ENCODE data around the gene TGFBR3.
A peak's percentile ranks its signal among the peaks of the same experiment; 100 is the strongest.

The TGFBR3 gene

GRCh38 chr1:91754816-91755580, 131.0 kb downstream of the TGFBR3 start:
- Mint-ChIP-seq H3K4me1 (ENCODE audit: low read depth) (peaks cover 29% of the 10 kb centered on the region), H3K27me3 (ENCODE audit: low read depth) (no peaks in the 10 kb centered on the region), H3K4me3 (no peak overlapping the region), H3K36me3 (ENCODE audit: low read depth) (peaks cover 20% of the 10 kb centered on the region), H3K27ac (no peak overlapping the region), H3K9me3 (no peaks in the 10 kb centered on the region)

GRCh38 chr1:91754348-91754747, 131.6 kb downstream of the TGFBR3 start:
- H3K27me3 Mint-ChIP-seq (ENCODE audit: low read depth): no peaks in the 10 kb centered on the region
- peaks cover 29% of the 10 kb centered on the region for H3K4me1 Mint-ChIP-seq (ENCODE audit: low read depth)
- no peaks in the 10 kb centered on the region for H3K9me3 Mint-ChIP-seq
- peaks cover 20% of the 10 kb centered on the region for H3K36me3 Mint-ChIP-seq (ENCODE audit: low read depth)
- H3K27ac Mint-ChIP-seq: no peak overlapping the region
- no peak overlapping the region for H3K4me3 Mint-ChIP-seq

GRCh38 chr1:91753878-91754277, 132.1 kb downstream of the TGFBR3 start:
- H3K4me3 Mint-ChIP-seq: no peak overlapping the region
- no peaks in the 10 kb centered on the region for H3K9me3 Mint-ChIP-seq
- H3K27ac Mint-ChIP-seq: no peak overlapping the region
- no peaks in the 10 kb centered on the region for H3K27me3 Mint-ChIP-seq (ENCODE audit: low read depth)
- H3K4me1 Mint-ChIP-seq (ENCODE audit: low read depth): peaks cover 29% of the 10 kb centered on the region
- H3K36me3 Mint-ChIP-seq (ENCODE audit: low read depth): peaks cover 22% of the 10 kb centered on the region

- H3K9me3 Mint-ChIP-seq: peaks cover 6% of the 10 kb centered on the region
- peaks cover 14% of the 10 kb centered on the region for H3K36me3 Mint-ChIP-seq (ENCODE audit: low read depth)
- H3K27me3 Mint-ChIP-seq (ENCODE audit: low read depth): no peaks in the 10 kb centered on the region
- H3K4me3 Mint-ChIP-seq: peak overlapping the region; percentile 7
- H3K4me1 Mint-ChIP-seq (ENCODE audit: low read depth): peaks cover 29% of the 10 kb centered on the region
- H3K27ac Mint-ChIP-seq: no peak overlapping the region
Observed at GRCh38 chr1:91752324-91752723, 133.6 kb downstream of the TGFBR3 start.

GRCh38 chr1:91751275-91751674, 134.7 kb downstream of the TGFBR3 start:
- H3K27me3 Mint-ChIP-seq (ENCODE audit: low read depth): no peaks in the 10 kb centered on the region
- no peak overlapping the region for H3K27ac Mint-ChIP-seq
- H3K9me3 Mint-ChIP-seq: peaks cover 17% of the 10 kb centered on the region
- H3K4me3 Mint-ChIP-seq: no peak overlapping the region
- peaks cover 22% of the 10 kb centered on the region for H3K36me3 Mint-ChIP-seq (ENCODE audit: low read depth)
- peaks cover 29% of the 10 kb centered on the region for H3K4me1 Mint-ChIP-seq (ENCODE audit: low read depth)

- Mint-ChIP-seq H3K36me3 (ENCODE audit: low read depth) (peaks cover 24% of the 10 kb centered on the region), H3K27me3 (ENCODE audit: low read depth) (no peaks in the 10 kb centered on the region), H3K4me3 (no peak overlapping the region), H3K4me1 (ENCODE audit: low read depth) (peaks cover 29% of the 10 kb centered on the region), H3K9me3 (peaks cover 21% of the 10 kb centered on the region), H3K27ac (no peak overlapping the region)
Observed at GRCh38 chr1:91750398-91750996, 135.5 kb downstream of the TGFBR3 start.

DNA sequence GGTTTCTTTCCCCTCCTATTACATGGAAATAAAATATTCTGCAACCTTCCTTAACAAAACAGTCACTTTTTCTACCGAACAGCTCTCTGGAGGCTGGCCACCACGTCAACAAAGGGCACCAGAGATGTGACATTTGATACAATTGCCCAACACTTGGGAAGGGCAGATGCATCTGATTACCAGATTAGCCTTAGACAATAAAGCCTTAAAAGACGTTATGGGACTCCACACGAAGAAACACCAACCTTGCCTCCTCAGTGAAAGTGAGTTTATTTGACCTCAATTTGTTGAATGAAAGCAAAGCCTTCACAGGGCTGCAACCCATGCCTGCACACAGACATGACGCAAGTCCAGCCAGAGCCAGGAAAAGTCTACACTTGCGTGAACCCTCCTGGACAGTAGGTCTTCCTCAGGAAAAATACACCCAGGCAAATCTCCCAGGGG, 136.1 kb downstream of the TGFBR3 start:
- Mint-ChIP-seq H3K4me3 (no peak overlapping the region), H3K27ac (no peak overlapping the region), H3K9me3 (peaks cover 21% of the 10 kb centered on the region), H3K36me3 (ENCODE audit: low read depth) (peaks cover 24% of the 10 kb centered on the region), H3K4me1 (ENCODE audit: low read depth) (peaks cover 29% of the 10 kb centered on the region), H3K27me3 (ENCODE audit: low read depth) (no peaks in the 10 kb centered on the region)

GRCh38 chr1:91747666-91748065, 138.3 kb downstream of the TGFBR3 start:
- Mint-ChIP-seq H3K27me3 (ENCODE audit: low read depth) (no peaks in the 10 kb centered on the region), H3K9me3 (peaks cover 25% of the 10 kb centered on the region), H3K4me3 (no peak overlapping the region), H3K4me1 (ENCODE audit: low read depth) (peaks cover 19% of the 10 kb centered on the region), H3K27ac (no peak overlapping the region), H3K36me3 (ENCODE audit: low read depth) (peaks cover 33% of the 10 kb centered on the region)

DNA sequence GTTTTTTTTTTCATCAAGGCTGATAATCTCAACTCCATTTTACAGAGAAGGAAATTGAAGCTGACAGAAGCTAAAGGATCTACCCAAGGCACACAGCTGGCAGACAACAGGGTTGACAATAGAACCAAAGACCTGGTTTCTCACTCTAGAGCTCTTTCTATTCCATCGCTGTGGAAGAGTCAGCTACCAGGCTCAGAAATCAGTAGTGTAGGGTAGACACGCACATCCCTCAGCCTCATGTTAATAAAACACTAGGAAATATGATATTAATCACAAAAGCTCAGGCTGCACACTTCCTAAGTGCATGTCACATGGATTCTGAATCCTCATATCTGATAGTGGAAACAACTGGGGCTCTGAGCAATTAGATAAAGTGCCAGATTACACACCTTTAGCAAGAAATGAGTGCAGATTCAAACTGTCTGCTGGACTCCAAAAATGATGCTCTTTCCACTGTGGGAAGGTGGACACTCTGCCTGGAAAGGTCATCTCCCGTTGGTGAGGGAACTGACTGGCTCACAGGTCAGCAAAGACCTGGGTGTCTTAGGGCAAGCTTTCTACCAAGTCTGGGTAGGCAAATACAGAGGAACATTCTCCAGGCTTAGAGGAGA, 139.1 kb downstream of the TGFBR3 start:
- Mint-ChIP-seq H3K4me1 (ENCODE audit: low read depth) (peaks cover 12% of the 10 kb centered on the region), H3K27ac (no peak overlapping the region), H3K9me3 (peaks cover 25% of the 10 kb centered on the region), H3K27me3 (ENCODE audit: low read depth) (no peaks in the 10 kb centered on the region), H3K36me3 (ENCODE audit: low read depth) (peaks cover 38% of the 10 kb centered on the region), H3K4me3 (no peak overlapping the region)

DNA sequence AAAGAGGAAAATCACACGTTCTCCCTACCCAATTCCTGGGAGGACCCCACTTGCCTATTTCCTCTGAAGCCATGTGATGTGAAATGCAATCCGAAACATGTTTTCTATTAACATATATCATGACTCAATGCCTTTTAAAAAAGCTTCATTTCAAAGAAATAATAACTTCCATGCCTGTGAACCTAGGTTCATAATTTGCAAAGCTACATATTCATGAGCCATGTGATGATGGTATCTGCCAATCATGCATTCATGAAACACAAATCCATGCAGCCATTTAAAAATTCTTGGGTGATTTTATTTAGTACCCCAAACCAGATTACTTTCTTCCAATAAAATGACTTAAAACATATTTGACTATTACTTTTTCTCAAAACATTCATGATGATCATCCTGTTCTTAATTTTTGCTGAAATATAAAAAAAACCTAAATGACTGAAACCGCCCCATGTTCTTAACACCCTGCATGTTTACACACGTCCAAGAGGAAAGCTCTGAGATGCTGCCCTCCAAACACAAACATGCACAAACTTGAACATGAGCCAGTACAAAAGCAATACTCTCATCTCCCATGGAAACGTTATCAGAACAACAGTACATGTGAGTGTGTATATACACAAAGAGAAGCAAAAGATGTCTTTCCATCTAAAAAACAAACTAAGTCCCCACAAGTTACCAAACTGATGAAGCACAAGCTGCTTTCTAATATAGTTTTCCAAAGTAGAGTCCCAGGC, 140.1 kb downstream of the TGFBR3 start:
- Mint-ChIP-seq H3K27ac (no peak overlapping the region), H3K27me3 (ENCODE audit: low read depth) (no peaks in the 10 kb centered on the region), H3K9me3 (peaks cover 25% of the 10 kb centered on the region), H3K4me1 (ENCODE audit: low read depth) (peaks cover 5% of the 10 kb centered on the region), H3K4me3 (no peak overlapping the region), H3K36me3 (ENCODE audit: low read depth) (peaks cover 41% of the 10 kb centered on the region)

DNA sequence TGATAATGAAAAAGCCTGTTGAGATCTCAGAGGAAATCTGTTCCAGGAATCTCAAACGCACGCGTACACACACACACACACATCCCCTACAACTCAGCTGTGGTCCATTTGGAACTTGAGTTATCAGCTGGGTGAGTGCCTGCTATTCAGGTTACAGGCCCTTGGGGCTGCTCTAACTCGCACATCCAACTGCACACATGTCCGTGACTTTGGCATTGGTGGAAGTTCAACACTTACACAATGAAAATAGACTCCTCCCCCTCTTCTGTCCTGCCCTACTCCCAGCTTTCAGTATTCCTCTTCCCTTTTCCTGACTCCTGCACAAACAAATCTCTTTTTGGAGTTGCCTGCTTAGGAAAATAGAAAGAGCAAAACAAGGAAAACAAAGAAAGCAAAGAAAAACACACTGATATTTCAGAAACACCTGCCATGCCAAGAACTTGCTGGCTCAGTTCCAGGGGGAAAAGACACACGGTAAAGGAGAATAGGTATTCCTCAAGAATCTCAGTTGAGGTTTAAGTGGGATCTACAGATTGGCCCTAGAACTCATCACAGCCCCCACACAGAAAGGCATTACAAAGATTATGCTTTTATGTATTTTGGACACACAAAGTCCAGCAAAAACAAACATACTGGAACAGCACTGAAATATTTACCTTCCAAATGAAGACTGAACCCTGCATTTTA, 140.9 kb downstream of the TGFBR3 start:
- H3K4me3 Mint-ChIP-seq: no peak overlapping the region
- H3K27ac Mint-ChIP-seq: no peak overlapping the region
- peaks cover 25% of the 10 kb centered on the region for H3K9me3 Mint-ChIP-seq
- no peaks in the 10 kb centered on the region for H3K27me3 Mint-ChIP-seq (ENCODE audit: low read depth)
- H3K36me3 Mint-ChIP-seq (ENCODE audit: low read depth): peaks cover 40% of the 10 kb centered on the region
- peaks cover 4% of the 10 kb centered on the region for H3K4me1 Mint-ChIP-seq (ENCODE audit: low read depth)

DNA sequence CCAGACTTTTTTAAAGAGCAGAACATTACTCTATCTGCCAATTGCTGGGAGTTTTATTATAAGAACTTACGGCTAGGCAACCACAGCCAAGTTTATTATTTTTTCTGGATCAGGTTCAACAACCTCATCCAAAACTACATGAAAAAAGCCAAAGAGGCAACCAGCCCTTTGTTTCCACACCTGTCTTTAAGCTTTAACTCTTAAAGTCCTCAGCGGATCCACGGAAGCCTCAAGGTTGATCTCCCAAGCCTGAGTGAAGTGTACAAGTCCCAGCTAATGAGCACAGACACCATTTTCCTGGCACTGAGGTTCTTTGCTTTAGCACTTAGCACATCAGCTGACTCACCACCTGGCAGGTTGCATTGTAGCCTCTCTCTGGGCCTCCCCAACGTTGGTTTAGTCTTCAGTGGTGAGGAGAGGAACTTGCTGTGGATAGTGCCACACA, 143.1 kb downstream of the TGFBR3 start:
- peaks cover 4% of the 10 kb centered on the region for H3K4me1 Mint-ChIP-seq (ENCODE audit: low read depth)
- peaks cover 34% of the 10 kb centered on the region for H3K9me3 Mint-ChIP-seq
- H3K36me3 Mint-ChIP-seq (ENCODE audit: low read depth): peaks cover 48% of the 10 kb centered on the region
- H3K4me3 Mint-ChIP-seq: no peak overlapping the region
- H3K27me3 Mint-ChIP-seq (ENCODE audit: low read depth): no peaks in the 10 kb centered on the region
- H3K27ac Mint-ChIP-seq: no peak overlapping the region

DNA sequence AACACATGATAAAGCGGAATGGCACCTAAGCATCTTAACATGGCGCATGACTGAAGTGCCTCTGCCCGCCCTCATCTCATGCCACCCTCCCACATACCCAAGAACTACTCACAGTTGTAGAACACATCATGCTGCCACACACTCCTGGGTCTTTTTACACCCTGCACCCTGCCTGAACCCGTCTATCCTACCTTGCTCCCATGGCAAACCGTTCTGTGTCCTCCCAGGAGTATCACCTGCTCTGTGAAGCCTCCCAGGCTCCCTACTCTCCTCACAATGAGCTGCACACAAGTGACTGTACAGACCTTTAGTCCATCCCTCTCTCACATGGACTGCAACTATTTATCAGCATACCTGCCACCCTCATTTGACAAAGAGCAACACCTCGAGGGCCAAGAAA, 144.0 kb downstream of the TGFBR3 start:
- peaks cover 48% of the 10 kb centered on the region for H3K36me3 Mint-ChIP-seq (ENCODE audit: low read depth)
- peaks cover 24% of the 10 kb centered on the region for H3K9me3 Mint-ChIP-seq
- H3K27me3 Mint-ChIP-seq (ENCODE audit: low read depth): no peaks in the 10 kb centered on the region
- H3K4me1 Mint-ChIP-seq (ENCODE audit: low read depth): peaks cover 4% of the 10 kb centered on the region
- H3K4me3 Mint-ChIP-seq: no peak overlapping the region
- H3K27ac Mint-ChIP-seq: no peak overlapping the region

- Mint-ChIP-seq H3K27ac (no peak overlapping the region), H3K4me1 (ENCODE audit: low read depth) (peaks cover 4% of the 10 kb centered on the region), H3K27me3 (ENCODE audit: low read depth) (no peaks in the 10 kb centered on the region), H3K9me3 (peaks cover 18% of the 10 kb centered on the region), H3K36me3 (ENCODE audit: low read depth) (peaks cover 47% of the 10 kb centered on the region), H3K4me3 (no peak overlapping the region)
Observed at GRCh38 chr1:91741301-91741700, 144.7 kb downstream of the TGFBR3 start.

Measured in T-helper 1 cell treated with Interleukin-12 subunit alpha and Interleukin-12 subunit beta and Interleukin-4 antibody, amounts not matched to agents 30 μg/mL and 1 μg/mL, for 36 hours (primary cell).